Measurements from ENCODE around the gene LIMK2.

GRCh38 chr22:31323578-31324550, 111.8 kb downstream of the LIMK2 start:
- TF ChIP-seq CTCF (IDR thresholded peaks at IDR 0.05; ENCODE audit: low read depth, low read length, missing input control) = no peak
- no peak for TF ChIP-seq SP1 (IDR thresholded peaks at IDR 0.05)
- TF ChIP-seq HNF4A (conservative IDR thresholded peaks at IDR 0.05) = no peak
- TF ChIP-seq, protein P1, sequence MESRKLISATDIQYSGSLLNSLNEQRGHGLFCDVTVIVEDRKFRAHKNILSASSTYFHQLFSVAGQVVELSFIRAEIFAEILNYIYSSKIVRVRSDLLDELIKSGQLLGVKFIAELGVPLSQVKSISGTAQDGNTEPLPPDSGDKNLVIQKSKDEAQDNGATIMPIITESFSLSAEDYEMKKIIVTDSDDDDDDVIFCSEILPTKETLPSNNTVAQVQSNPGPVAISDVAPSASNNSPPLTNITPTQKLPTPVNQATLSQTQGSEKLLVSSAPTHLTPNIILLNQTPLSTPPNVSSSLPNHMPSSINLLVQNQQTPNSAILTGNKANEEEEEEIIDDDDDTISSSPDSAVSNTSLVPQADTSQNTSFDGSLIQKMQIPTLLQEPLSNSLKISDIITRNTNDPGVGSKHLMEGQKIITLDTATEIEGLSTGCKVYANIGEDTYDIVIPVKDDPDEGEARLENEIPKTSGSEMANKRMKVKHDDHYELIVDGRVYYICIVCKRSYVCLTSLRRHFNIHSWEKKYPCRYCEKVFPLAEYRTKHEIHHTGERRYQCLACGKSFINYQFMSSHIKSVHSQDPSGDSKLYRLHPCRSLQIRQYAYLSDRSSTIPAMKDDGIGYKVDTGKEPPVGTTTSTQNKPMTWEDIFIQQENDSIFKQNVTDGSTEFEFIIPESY (IDR thresholded peaks at IDR 0.05) = no peak
- no peak for TF ChIP-seq JUND (IDR thresholded peaks at IDR 0.05)
- no peak for TF ChIP-seq TAF1 (conservative IDR thresholded peaks at IDR 0.05)
- no peak for TF ChIP-seq HNF4G (IDR thresholded peaks at IDR 0.05)
- TF ChIP-seq RAD21 (IDR thresholded peaks at IDR 0.05) = no peak
- no peak for TF ChIP-seq RXRA (IDR thresholded peaks at IDR 0.05)
- no peak for TF ChIP-seq EGR1 (IDR thresholded peaks at IDR 0.05; ENCODE audit: low read depth in 2 of 2)

Measured in liver (tissue), 3 donors.